RCC 7860 (cell line): ENCODE data around the gene NBPF26.
"Not testable (repeated sequence)": the region's sequence is repeated elsewhere in the genome, so short reads cannot be mapped to it uniquely, and the experiment has no call there.

Experiments used
- DNase-seq: peaks from one replicate; pipeline ENCODE4 v3.0.0-alpha.2; 2015; ENCODE audit warnings: low spot score
- FAIRE-seq: peaks from 2 replicates; lab custom pipeline; 2012; peaks lifted over from hg19 to GRCh38; lab: Jason Lieb, UNC

NBPF26 gene

GRCh38 chr1:120850537-120851421 is 127.0 kb downstream of the NBPF26 start:
- peak; percentile 96 for DNase-seq
- FAIRE-seq = not testable (repeated sequence)

GRCh38 chr1:120858144-120858543 is 134.4 kb downstream of the NBPF26 start:
- not testable (repeated sequence) for FAIRE-seq, DNase-seq

GRCh38 chr1:120859615-120860234 is 136.0 kb downstream of the NBPF26 start:
- DNase-seq = peak; percentile 39
- not testable (repeated sequence) for FAIRE-seq

GRCh38 chr1:120878206-120878605 is 154.5 kb downstream of the NBPF26 start:
- not testable (repeated sequence) for DNase-seq, FAIRE-seq

- FAIRE-seq, DNase-seq: not testable (repeated sequence)
Measured at GRCh38 chr1:120880056-120880455, 156.3 kb downstream of the NBPF26 start.

GRCh38 chr1:120881934-120882333 is 158.2 kb downstream of the NBPF26 start:
- not testable (repeated sequence) for FAIRE-seq, DNase-seq
